ENCODE results near the gene SLC9A1.

The SLC9A1 gene

DNA sequence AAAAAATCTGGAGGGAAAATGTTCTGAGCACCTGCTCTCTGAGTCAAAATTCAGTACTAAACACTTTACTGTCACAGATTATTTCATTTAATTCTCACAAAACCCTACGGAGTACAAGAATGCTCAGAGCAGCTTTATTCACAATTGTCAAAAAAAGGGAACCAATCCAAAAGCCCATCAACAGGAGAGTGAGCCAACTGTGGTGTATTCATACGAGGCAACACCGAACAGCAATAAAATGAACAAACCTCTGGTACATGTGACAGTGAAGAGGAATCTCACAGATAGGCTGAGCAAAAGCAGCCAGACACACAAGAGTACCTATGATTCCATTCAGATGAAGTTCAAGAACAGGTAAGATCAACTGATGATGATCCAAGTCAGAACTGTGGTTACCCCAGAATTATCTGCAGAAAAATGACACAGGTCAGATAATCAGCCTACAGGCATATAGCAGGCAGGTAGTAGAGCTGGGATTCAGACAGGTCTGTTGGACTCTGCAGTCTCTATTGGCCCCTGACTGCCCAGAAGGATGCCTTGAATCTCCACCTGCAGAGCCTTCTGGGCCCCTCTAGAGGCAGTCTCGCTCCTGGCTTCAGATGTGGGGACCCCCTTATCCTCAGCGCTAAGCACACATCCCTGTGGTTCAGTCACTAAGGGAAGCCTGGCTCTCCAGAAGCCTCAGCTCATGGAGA lies 19.2 kb downstream of the SLC9A1 start:
- DNase-seq (ENCODE audit: low read depth), result no peak
- no peak overlapping the region for H3K4me3 ChIP-seq (ENCODE audit: low read length)
- no peak for TF ChIP-seq CTCF (conservative IDR thresholded peaks at IDR 0.05; ENCODE audit: low read length)

GRCh38 chr1:27133991-27134390 lies 20.9 kb downstream of the SLC9A1 start:
- no peak for TF ChIP-seq CTCF (conservative IDR thresholded peaks at IDR 0.05; ENCODE audit: low read length)
- H3K4me3 ChIP-seq (ENCODE audit: low read length), result no peak overlapping the region
- DNase-seq (ENCODE audit: low read depth), result no peak

GRCh38 chr1:27133158-27133557 lies 21.8 kb downstream of the SLC9A1 start:
- H3K4me3 ChIP-seq (ENCODE audit: low read length), result no peak overlapping the region
- no peak for DNase-seq (ENCODE audit: low read depth)
- TF ChIP-seq CTCF (conservative IDR thresholded peaks at IDR 0.05; ENCODE audit: low read length), result no peak

- H3K4me3 ChIP-seq (ENCODE audit: low read length), result no peak overlapping the region
- no peak for DNase-seq (ENCODE audit: low read depth)
- TF ChIP-seq CTCF (conservative IDR thresholded peaks at IDR 0.05; ENCODE audit: low read length), result no peak
Measured at GRCh38 chr1:27132624-27133023, 22.3 kb downstream of the SLC9A1 start.

GRCh38 chr1:27132147-27132546 lies 22.8 kb downstream of the SLC9A1 start:
- TF ChIP-seq CTCF (conservative IDR thresholded peaks at IDR 0.05; ENCODE audit: low read length), result no peak
- no peak overlapping the region for H3K4me3 ChIP-seq (ENCODE audit: low read length)
- no peak for DNase-seq (ENCODE audit: low read depth)

- DNase-seq (ENCODE audit: low read depth), result no peak
- no peak for TF ChIP-seq CTCF (conservative IDR thresholded peaks at IDR 0.05; ENCODE audit: low read length)
- H3K4me3 ChIP-seq (ENCODE audit: low read length), result no peak overlapping the region
Measured at GRCh38 chr1:27130798-27131197, 24.1 kb downstream of the SLC9A1 start.

GRCh38 chr1:27129225-27129624 lies 25.7 kb downstream of the SLC9A1 start:
- TF ChIP-seq CTCF (conservative IDR thresholded peaks at IDR 0.05; ENCODE audit: low read length), result no peak
- H3K4me3 ChIP-seq (ENCODE audit: low read length), result no peak overlapping the region
- DNase-seq (ENCODE audit: low read depth), result no peak

All from AG10803 (cell line).